GM13976 (cell line): Measurements from ENCODE around the gene BRF1.

Experiments used
- DNase-seq: peaks from one replicate; pipeline ENCODE4 v3.0.0; 2012; ENCODE audit warnings: low spot score
- CTCF ChIP-seq: IDR thresholded peaks from 2 replicates; pipeline ENCODE4 v1.5.1; 2012; ENCODE audit warnings: borderline replicate concordance, mild to moderate bottlenecking; ENCODE audit not compliant: insufficient read depth; ENCODE audit errors: extremely low read depth, missing control alignments, control extremely low read depth
- in situ Hi-C: fragments of 300-500 bp; cut with MboI; formaldehyde crosslinking; loops from one replicate; pipeline ENCODE4 v1.12.0; 2022; ENCODE audit warnings: low sequenced_read_pairs, mixed read lengths, inconsistent platforms; ENCODE audit not compliant: unreplicated experiment

BRF1 gene

DNA sequence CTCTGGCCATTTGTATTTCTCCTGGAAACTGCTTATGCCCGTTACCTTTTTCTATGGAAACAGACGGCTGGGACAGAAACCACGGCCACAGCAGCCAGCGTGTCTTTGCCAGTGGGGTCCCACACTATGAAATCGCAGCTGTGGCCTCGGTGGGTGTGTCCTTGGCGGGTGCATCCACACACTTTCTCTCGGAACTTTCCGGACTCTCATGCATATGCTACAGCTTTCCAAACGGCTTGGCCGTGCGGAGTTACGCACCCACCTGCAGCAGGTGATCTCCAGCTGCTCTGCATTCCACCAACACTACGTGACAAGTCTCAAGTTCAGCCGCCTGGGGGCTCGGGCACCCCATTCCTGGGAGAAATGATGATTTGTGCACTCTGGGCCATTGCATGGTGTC is 53.8 kb downstream of the BRF1 start:
- no peak for DNase-seq
- in situ Hi-C loops: no loop called here
- no peak for TF ChIP-seq CTCF

DNA sequence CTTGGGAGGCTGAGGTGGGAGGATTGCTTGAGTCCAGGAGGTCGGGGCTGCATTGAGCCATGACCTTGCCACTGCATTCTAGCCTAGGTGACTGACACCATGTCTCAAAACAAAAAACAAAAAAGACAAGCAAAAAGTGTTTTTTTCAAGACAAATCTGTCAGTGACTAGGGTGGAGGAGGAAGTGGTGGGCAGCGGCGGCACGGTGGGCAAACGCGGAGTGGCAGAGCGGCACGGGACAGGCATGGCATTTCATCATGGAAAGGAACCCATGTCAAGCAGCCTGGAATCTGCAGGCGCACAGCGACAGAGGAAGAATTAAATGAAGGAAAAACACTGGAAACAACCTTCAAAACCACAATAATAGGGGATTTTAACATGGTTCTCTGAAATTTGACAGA is 56.5 kb downstream of the BRF1 start:
- no peak for TF ChIP-seq CTCF
- no peak for DNase-seq
- in situ Hi-C loops: no loop called here

DNA sequence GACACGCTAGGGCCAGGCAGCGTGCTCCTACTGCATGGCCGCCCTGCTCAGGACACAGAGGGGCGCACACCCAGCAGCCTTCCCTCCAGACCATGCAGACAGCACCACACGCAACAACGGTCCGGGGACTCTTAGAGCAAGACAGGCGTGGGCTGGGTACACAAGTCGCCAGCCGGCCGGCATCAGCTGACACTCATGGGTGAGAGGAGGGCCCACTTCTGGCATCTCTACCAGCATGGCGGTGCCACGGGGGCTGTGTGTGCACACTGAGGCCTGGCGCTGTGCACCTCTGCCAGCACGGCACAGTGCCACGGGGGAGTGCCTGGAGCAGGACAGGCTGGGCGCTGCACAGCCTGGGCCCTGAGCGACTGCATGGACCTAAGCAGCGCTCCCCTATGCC is 59.2 kb downstream of the BRF1 start:
- in situ Hi-C loops: no loop called here
- no peak for TF ChIP-seq CTCF
- no peak for DNase-seq

DNA sequence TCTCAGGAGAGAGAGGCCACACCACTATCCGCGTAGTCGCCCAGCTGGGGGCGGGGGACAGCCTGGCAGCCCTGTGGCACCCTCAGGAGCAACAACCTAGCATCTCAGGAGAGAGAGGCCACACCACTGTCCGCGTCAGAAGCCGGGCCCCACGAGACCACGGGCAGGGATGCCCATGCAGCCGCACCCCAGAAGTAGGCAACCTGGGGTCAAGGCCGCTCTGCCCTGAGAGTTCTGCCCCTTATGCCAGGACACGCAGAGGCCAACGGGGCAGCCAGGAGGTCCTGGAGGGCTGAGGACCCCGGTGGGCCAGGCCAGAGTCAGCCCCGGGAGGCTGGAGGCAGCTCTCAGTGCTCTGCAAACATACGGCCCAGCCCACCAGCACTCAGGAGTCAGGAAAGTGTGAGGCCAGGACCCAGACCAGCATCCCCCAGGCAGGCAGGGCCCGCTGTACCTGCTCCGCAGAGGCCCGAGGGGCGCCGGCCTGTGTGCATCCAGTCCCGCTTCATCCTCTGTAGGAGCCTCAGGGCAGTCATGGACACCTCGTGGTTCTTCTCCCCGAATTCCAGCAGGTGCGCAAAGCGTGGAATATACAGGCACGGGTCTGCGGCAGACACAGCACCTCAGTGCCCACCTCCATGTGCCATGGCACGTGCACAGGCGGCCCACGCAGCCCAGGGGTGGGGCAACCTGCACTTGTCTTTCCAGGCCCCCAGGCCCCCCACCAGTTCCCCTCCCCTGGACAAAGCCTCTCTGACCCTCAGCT is 59.8 kb downstream of the BRF1 start:
- no peak for TF ChIP-seq CTCF
- no peak for DNase-seq
- in situ Hi-C loops: no loop called here

DNA sequence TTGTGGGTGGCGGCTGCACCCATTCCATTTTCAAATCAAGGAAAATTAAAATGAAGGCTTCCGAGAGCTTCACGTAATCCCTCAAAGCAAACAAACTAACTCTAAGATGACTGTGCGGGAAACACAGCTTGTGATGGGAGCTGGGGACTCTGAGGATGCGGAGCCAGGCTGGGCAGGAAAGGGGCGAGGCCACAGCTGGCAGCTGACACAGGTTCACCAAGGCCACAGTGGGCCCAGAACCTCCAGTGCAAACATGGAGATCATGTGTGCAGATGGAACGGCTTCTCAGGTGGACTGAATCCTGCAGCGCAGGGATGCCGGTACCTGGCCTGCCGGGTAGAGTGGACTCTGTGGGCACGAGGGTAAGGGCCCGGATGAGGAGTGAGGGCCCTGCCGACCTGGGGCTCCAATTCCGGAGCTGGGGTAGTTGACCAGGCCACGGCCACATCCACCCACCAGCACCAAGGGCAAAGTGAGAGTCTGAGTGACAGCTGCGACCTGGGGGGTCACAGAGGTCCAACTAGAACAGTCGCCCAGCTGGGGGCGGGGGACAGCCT is 71.6 kb downstream of the BRF1 start:
- no peak for DNase-seq
- in situ Hi-C loops: no loop called here
- no peak for TF ChIP-seq CTCF

- TF ChIP-seq CTCF: no peak
- DNase-seq: no peak
- in situ Hi-C loops: no loop called here
Observed at GRCh38 chr14:105228562-105228961, 72.2 kb downstream of the BRF1 start.
